ENCODE results near the gene SIMC1.
"Not testable (repeated sequence)": the region's sequence is repeated elsewhere in the genome, so short reads cannot be mapped to it uniquely, and the experiment has no call there.

DNA sequence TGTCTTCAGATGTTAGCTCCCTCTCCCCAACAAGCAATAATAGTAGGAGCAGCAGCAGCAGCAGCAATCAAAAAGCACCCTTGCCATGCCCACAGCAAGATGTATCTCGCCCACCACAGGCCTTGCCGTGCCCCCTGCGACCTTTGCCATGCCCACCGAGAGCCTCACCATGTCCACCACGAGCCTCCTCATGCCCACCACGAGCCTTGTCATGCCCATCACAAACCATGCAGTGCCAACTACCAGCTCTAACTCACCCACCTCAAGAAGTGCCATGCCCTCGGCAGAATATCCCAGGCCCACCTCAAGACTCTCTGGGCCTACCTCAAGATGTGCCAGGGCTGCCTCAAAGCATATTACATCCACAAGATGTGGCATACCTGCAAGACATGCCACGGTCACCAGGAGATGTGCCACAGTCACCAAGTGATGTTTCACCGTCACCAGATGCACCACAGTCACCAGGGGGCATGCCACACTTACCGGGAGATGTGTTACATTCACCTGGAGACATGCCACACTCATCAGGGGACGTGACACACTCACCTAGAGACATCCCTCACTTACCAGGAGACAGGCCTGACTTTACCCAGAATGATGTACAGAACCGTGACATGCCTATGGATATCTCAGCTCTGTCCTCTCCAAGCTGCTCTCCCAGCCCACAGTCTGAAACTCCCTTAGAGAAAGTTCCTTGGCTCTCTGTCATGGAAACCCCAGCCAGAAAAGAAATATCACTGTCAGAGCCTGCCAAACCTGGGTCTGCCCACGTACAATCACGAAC lies 52.0 kb downstream of the SIMC1 start:
- not testable (repeated sequence) for TF ChIP-seq CTCF (conservative IDR thresholded peaks at IDR 0.05; ENCODE audit: low read depth, low read length); EZH2 (IDR thresholded peaks at IDR 0.05; ENCODE audit: low read length, unreplicated experiment)

All from PC-3 (cell line).